ENCODE data around the gene SGSH. TPM values are rescaled to one million over a fixed set of nuclear protein-coding genes. Genes with fewer than 3 reads are reported as not detected.

Gene SGSH
- polyA plus RNA-seq, 4 donors, result 28.4 to 54.6 (median 35.8) TPM

GRCh38 chr17:80229011-80229410 lies 8.9 kb upstream of the SGSH start:
- no peak for DNase-seq (ENCODE audit: low read depth in 4 of 4, low spot score in 3 of 4)

- DNase-seq (ENCODE audit: low read depth in 4 of 4, low spot score in 3 of 4), result no peak
Observed at GRCh38 chr17:80228477-80228876, 8.3 kb upstream of the SGSH start.

- DNase-seq (ENCODE audit: low read depth in 4 of 4, low spot score in 3 of 4), result no peak
Observed at GRCh38 chr17:80227666-80228065, 7.5 kb upstream of the SGSH start.

GRCh38 chr17:80227156-80227555 lies 7.0 kb upstream of the SGSH start:
- no peak for DNase-seq (ENCODE audit: low read depth in 4 of 4, low spot score in 3 of 4)

- DNase-seq (ENCODE audit: low read depth in 4 of 4, low spot score in 3 of 4), result no peak
Observed at GRCh38 chr17:80225230-80225629, 5.1 kb upstream of the SGSH start.

GRCh38 chr17:80224683-80225082 lies 4.5 kb upstream of the SGSH start:
- DNase-seq (ENCODE audit: low read depth in 4 of 4, low spot score in 3 of 4), result no peak

GRCh38 chr17:80223838-80224497 lies 3.8 kb upstream of the SGSH start:
- DNase-seq (ENCODE audit: low read depth in 4 of 4, low spot score in 3 of 4), result no peak

- no peak for DNase-seq (ENCODE audit: low read depth in 4 of 4, low spot score in 3 of 4)
Observed at GRCh38 chr17:80223142-80223815, 3.1 kb upstream of the SGSH start.

- no peak for DNase-seq (ENCODE audit: low read depth in 4 of 4, low spot score in 3 of 4)
Observed at GRCh38 chr17:80222376-80223141, 2.4 kb upstream of the SGSH start.

GRCh38 chr17:80221351-80222105 lies 1.4 kb upstream of the SGSH start:
- no peak for DNase-seq (ENCODE audit: low read depth in 4 of 4, low spot score in 3 of 4)

GRCh38 chr17:80220736-80221215 lies 643 bp upstream of the SGSH start:
- no peak for DNase-seq (ENCODE audit: low read depth in 4 of 4, low spot score in 3 of 4)

- DNase-seq (ENCODE audit: low read depth in 4 of 4, low spot score in 3 of 4), result no peak
Observed at GRCh38 chr17:80219763-80220053, 425 bp downstream of the SGSH start.

- DNase-seq (ENCODE audit: low read depth in 4 of 4, low spot score in 3 of 4), result peak in 1 of 4 donors; percentile 49
Observed at GRCh38 chr17:80219013-80219762, 945 bp downstream of the SGSH start.

- DNase-seq (ENCODE audit: low read depth in 4 of 4, low spot score in 3 of 4), result no peak
Observed at GRCh38 chr17:80218391-80218790, 1.7 kb downstream of the SGSH start.

- DNase-seq (ENCODE audit: low read depth in 4 of 4, low spot score in 3 of 4), result no peak
Observed at GRCh38 chr17:80217703-80218362, 2.3 kb downstream of the SGSH start.

GRCh38 chr17:80216473-80217456 lies 3.4 kb downstream of the SGSH start:
- DNase-seq (ENCODE audit: low read depth in 4 of 4, low spot score in 3 of 4), result no peak

GRCh38 chr17:80214878-80215210 lies 5.3 kb downstream of the SGSH start:
- no peak for DNase-seq (ENCODE audit: low read depth in 4 of 4, low spot score in 3 of 4)

- no peak for DNase-seq (ENCODE audit: low read depth in 4 of 4, low spot score in 3 of 4)
Observed at GRCh38 chr17:80214012-80214877, 5.9 kb downstream of the SGSH start.
